K562 (cell line): Measurements from ENCODE around the gene GLRA1.

Experiments used
- CTCF ChIP-seq, 3 experiments: IDR thresholded peaks in 2 of 3; conservative IDR thresholded peaks in 1 of 3; 2 replicates each; pipeline ENCODE4 v1.5.1; 2011 to 2012; ENCODE audit warnings: low read length in 3 of 3, mild to moderate bottlenecking in 3 of 3, control low read depth in 2 of 3, improper control_type of control experiment in 1 of 3, inconsistent platforms in 1 of 3, low read depth in 1 of 3, mixed read lengths in 1 of 3, moderate library complexity in 1 of 3; ENCODE audit not compliant: insufficient read depth in 2 of 3
- ELF4 ChIP-seq: fragments of 450-650 bp; formaldehyde crosslinking; IDR thresholded peaks from 2 replicates; pipeline ENCODE4 v1.4.0; 2022; ENCODE audit warnings: missing genetic modification characterization
- ZFP36 ChIP-seq: fragments of 150-350 bp; IDR thresholded peaks from 2 replicates; pipeline ENCODE4 v1.6.1; 2018; ENCODE audit warnings: low read length, low read depth; ENCODE audit not compliant: partially characterized antibody

GRCh38 chr5:151892393-151892792 is 32.3 kb downstream of the GLRA1 start:
- no peak for TF ChIP-seq ZFP36
- TF ChIP-seq ELF4 (CRISPR knock-in tag): no peak
- TF ChIP-seq CTCF (IDR thresholded peaks at IDR 0.05 in 2 of 3, conservative IDR thresholded peaks at IDR 0.05 in 1 of 3; ENCODE audit: insufficient read depth in 2 of 3, low read depth in 1 of 3, low read length in 3 of 3): no peak
